ENCODE data around the gene MC1R.

- no peak for TF ChIP-seq EZH2 (IDR thresholded peaks at IDR 0.05; ENCODE audit: low read depth)
- TF ChIP-seq, protein P1, sequence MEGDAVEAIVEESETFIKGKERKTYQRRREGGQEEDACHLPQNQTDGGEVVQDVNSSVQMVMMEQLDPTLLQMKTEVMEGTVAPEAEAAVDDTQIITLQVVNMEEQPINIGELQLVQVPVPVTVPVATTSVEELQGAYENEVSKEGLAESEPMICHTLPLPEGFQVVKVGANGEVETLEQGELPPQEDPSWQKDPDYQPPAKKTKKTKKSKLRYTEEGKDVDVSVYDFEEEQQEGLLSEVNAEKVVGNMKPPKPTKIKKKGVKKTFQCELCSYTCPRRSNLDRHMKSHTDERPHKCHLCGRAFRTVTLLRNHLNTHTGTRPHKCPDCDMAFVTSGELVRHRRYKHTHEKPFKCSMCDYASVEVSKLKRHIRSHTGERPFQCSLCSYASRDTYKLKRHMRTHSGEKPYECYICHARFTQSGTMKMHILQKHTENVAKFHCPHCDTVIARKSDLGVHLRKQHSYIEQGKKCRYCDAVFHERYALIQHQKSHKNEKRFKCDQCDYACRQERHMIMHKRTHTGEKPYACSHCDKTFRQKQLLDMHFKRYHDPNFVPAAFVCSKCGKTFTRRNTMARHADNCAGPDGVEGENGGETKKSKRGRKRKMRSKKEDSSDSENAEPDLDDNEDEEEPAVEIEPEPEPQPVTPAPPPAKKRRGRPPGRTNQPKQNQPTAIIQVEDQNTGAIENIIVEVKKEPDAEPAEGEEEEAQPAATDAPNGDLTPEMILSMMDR (conservative IDR thresholded peaks at IDR 0.05), result no peak
Measured at GRCh38 chr16:89903908-89904515, 14.7 kb upstream of the MC1R start.
